Type B pancreatic cell (in vitro differentiated cells): ENCODE measurements around the gene SMCHD1. TPM values are rescaled to one million over a fixed set of nuclear protein-coding genes. Genes with fewer than 3 reads are reported as not detected.
A peak's percentile ranks its signal among the peaks of the same experiment; 100 is the strongest.
"Not testable (repeated sequence)": the region's sequence is repeated elsewhere in the genome, so short reads cannot be mapped to it uniquely, and the experiment has no call there.

Experiments
- DNase-seq: peaks from one replicate; pipeline ENCODE4 v3.0.0; 2021; ENCODE audit warnings: mixed read lengths; ENCODE audit not compliant: unreplicated experiment; ENCODE audit errors: extremely low spot score
- H3K27ac Mint-ChIP-seq: 2 replicates; pipeline ENCODE4 v1.8.0; 2021; ENCODE audit warnings: mild to moderate bottlenecking, mixed read lengths
- H3K27me3 Mint-ChIP-seq: 2 replicates; pipeline ENCODE4 v1.8.0; 2021; ENCODE audit warnings: mixed read lengths
- H3K36me3 Mint-ChIP-seq: 2 replicates; pipeline ENCODE4 v1.8.0; 2021; ENCODE audit warnings: mixed read lengths
- H3K4me1 Mint-ChIP-seq: one replicate; pipeline ENCODE4 v1.8.0; 2021; ENCODE audit warnings: mixed read lengths; ENCODE audit not compliant: unreplicated experiment
- H3K4me3 Mint-ChIP-seq: 2 replicates; pipeline ENCODE4 v1.8.0; 2021; ENCODE audit warnings: mild to moderate bottlenecking, mixed read lengths
- H3K9me3 Mint-ChIP-seq: 2 replicates; pipeline ENCODE4 v1.8.0; 2021; ENCODE audit warnings: mixed read lengths
- CTCF ChIP-seq: fragments of 200-600 bp; sonication (generic); conservative IDR thresholded peaks from 2 replicates; pipeline ENCODE4 v1.5.0; 2021; ENCODE audit warnings: antibody characterized with exemption, mild to moderate bottlenecking
- total RNA-seq: library from RNA; stranded (reverse); gene quantifications from 2 replicates; pipeline ENCODE4 v1.2.1, GENCODE V29; 2021; ENCODE audit warnings: low replicate concordance

The SMCHD1 gene
- total RNA-seq, 1 donor from 2014 or later = 56.5 TPM

DNA sequence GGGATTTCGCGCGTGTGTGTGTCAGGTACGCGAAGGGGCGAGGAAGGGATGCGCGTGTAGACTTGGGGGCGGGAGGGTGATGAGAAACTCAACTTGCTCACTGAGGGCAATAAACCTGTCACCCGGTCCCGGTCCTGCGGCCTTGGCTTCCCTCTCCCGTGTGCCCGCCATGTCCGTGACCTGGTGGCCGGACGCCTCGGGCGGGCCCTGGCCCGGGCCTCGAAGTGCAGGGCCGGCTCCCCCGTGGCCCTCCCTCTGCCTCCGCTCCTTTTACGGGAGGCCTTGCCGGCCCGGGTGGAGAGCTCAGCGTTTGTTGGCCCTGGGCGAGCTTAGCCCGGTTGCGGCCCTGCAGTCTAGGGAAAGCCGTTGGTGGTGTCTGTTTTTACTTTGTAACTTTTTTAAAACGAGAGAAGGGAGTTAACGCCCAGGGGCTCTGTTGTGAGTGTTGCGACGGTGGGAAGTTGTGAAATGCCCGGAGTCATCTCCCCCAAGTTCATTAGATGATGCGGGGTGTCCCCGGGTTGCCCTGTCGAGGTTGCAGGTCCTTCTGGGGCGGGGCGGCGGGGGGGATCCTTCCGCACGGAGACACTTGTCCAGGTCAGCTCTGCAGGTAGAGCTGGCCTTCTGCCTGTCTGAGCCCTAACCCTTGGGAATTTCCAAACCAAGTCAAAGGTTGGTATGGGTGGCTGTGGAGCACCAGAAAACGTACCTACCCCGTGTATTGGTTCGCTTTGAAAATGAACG lies 883 bp downstream of the SMCHD1 start:
- DNase-seq = no peak
- Mint-ChIP-seq H3K9me3 (no peaks in the 10 kb centered on the region), H3K4me3 (peak overlapping the region; percentile 96), H3K4me1 (peaks cover 21% of the 10 kb centered on the region), H3K27me3 (peaks cover 19% of the 10 kb centered on the region), H3K27ac (peak overlapping the region; percentile 91), H3K36me3 (peaks cover 4% of the 10 kb centered on the region)
- TF ChIP-seq CTCF = no peak

DNA sequence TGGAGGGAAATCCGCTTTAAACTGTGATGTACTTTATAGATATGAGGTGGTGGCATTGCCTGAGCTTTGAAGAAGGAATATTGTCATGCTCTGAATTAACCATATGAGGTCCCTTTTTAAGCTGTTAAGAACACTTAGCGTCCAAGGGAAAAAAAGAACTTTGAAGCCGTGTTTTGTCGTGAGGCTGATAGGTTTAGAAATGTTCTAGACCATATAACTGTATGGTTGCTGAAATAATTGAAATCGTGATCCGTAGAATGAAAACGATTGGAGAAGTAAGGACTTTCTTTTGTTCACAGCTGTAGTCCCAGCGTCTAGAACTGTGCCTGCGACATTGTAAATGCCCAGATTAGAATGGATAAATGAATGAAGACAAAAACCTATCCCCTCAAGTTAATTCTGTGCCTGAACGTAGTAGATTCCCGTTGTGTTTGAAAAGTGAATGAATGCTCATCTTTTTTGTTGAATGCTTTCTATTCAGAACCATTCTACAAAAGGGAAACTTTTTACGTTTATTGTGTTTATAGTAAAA lies 1.5 kb downstream of the SMCHD1 start:
- H3K4me3 Mint-ChIP-seq = peak overlapping the region; percentile 96
- no peak for DNase-seq
- peaks cover 19% of the 10 kb centered on the region for H3K27me3 Mint-ChIP-seq
- no peak for TF ChIP-seq CTCF
- peaks cover 4% of the 10 kb centered on the region for H3K36me3 Mint-ChIP-seq
- peaks cover 21% of the 10 kb centered on the region for H3K4me1 Mint-ChIP-seq
- H3K27ac Mint-ChIP-seq = peak overlapping the region; percentile 91
- no peaks in the 10 kb centered on the region for H3K9me3 Mint-ChIP-seq

DNA sequence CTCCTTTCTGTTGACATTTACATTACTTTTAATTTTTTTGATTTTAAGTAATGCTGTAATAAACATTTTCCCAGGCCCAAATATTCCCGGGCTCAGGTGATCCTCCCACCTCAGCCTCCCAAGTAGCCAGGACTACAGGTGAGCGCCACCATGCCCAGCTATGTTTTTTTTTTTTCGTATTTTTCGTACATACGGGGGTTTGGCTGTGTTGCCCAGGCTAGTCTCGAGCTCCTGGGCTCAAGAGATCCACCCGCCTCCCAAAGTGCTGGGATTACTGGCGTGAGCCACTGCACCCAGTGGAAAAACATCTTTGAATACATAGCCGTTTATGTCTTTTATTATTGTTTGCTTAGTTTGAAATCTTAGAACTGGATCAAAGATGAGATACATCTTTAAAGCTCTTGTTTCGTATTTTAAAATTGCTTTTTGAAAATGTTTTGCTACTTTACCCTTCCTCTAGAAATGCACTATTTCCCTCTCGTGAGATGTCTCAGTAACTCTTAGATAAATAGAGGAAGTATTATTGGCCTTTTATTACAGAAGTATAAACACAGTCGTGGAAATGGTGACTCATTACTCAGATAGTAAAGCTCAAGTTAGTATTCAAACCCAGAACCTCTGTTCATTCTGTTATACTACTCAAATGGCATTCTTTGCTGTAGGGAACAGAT lies 2.4 kb downstream of the SMCHD1 start:
- Mint-ChIP-seq H3K4me3 (peak overlapping the region; percentile 85), H3K4me1 (peaks cover 21% of the 10 kb centered on the region), H3K27me3 (peaks cover 16% of the 10 kb centered on the region), H3K9me3 (no peaks in the 10 kb centered on the region), H3K36me3 (peaks cover 8% of the 10 kb centered on the region), H3K27ac (peak overlapping the region; percentile 91)
- no peak for DNase-seq
- no peak for TF ChIP-seq CTCF

DNA sequence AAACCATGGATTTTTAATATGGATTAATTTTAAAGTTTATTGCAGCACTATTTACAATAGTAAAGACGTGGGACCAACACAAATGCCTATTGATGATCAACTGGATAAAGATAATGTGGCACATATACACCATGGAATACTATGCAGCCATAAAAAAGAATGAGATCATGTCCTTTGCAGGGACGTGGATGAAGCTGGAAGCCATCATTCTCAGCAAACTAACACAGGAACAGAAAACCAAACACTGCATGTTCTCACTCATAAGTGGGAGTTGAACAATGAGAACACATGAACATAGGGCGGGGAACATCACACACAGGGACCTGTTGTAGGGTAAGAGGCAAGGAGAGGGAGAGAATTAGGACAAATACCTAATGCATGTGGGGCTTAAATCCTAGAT lies 5.3 kb downstream of the SMCHD1 start:
- DNase-seq, H3K27ac Mint-ChIP-seq, H3K27me3 Mint-ChIP-seq, H3K9me3 Mint-ChIP-seq, H3K4me3 Mint-ChIP-seq: not testable (repeated sequence)
- Mint-ChIP-seq H3K4me1 (peaks cover 19% of the 10 kb centered on the region), H3K36me3 (peaks cover 14% of the 10 kb centered on the region)

GRCh38 chr18:2662288-2662687 lies 6.8 kb downstream of the SMCHD1 start:
- not testable (repeated sequence) for DNase-seq, H3K27ac Mint-ChIP-seq, H3K9me3 Mint-ChIP-seq, H3K27me3 Mint-ChIP-seq, H3K4me3 Mint-ChIP-seq
- Mint-ChIP-seq H3K4me1 (peaks cover 12% of the 10 kb centered on the region), H3K36me3 (peaks cover 20% of the 10 kb centered on the region)

DNA sequence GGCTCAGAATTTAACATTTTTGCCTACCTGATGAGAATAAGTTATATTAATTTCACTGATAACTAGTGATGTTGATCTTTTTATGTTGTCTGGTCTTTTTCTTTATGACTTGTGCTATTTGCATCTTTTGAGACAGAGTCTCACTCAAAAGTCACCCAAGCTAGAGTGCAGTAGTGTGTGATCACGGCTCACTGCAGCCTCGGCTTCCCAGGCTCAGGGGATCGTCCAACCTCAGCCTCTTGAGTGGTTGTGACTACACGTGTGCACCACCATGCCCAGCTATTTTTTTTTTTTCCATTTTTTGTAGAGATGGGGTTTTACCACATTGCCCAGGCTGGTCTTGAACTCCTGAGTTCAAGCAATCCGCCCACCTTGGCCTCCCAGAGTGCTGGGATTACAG lies 7.5 kb downstream of the SMCHD1 start:
- Mint-ChIP-seq H3K9me3 (no peaks in the 10 kb centered on the region), H3K27ac (no peak overlapping the region), H3K4me1 (peaks cover 8% of the 10 kb centered on the region), H3K36me3 (peaks cover 21% of the 10 kb centered on the region), H3K4me3 (no peak overlapping the region), H3K27me3 (no peaks in the 10 kb centered on the region)
- TF ChIP-seq CTCF = no peak
- DNase-seq = no peak
